SH-SY5Y (cell line): Measurements from ENCODE around the gene ARAP2.

ENCODE experiments used
- GATA2 ChIP-seq: IDR thresholded peaks from 2 replicates; pipeline ENCODE4 v1.6.1; 2011; ENCODE audit warnings: mild to moderate bottlenecking, low read depth, low read length
- GATA3 ChIP-seq: IDR thresholded peaks from 2 replicates; pipeline ENCODE4 v1.6.1; 2011; ENCODE audit warnings: low read depth, mild to moderate bottlenecking, low read length, moderate library complexity

GRCh38 chr4:36243355-36244256 is 708 bp downstream of the ARAP2 start:
- TF ChIP-seq GATA3 (no peak), GATA2 (no peak)
